NCI-H526 (cell line): Measurements from ENCODE around the gene BPIFB4.
"Not testable (repeated sequence)": the region's sequence is repeated elsewhere in the genome, so short reads cannot be mapped to it uniquely, and the experiment has no call there.

Source experiments
- DNase-seq, 2 experiments: peaks; one replicate each; lab custom pipeline; 2025; lab: John Stamatoyannopoulos, UW

Gene BPIFB4

DNA sequence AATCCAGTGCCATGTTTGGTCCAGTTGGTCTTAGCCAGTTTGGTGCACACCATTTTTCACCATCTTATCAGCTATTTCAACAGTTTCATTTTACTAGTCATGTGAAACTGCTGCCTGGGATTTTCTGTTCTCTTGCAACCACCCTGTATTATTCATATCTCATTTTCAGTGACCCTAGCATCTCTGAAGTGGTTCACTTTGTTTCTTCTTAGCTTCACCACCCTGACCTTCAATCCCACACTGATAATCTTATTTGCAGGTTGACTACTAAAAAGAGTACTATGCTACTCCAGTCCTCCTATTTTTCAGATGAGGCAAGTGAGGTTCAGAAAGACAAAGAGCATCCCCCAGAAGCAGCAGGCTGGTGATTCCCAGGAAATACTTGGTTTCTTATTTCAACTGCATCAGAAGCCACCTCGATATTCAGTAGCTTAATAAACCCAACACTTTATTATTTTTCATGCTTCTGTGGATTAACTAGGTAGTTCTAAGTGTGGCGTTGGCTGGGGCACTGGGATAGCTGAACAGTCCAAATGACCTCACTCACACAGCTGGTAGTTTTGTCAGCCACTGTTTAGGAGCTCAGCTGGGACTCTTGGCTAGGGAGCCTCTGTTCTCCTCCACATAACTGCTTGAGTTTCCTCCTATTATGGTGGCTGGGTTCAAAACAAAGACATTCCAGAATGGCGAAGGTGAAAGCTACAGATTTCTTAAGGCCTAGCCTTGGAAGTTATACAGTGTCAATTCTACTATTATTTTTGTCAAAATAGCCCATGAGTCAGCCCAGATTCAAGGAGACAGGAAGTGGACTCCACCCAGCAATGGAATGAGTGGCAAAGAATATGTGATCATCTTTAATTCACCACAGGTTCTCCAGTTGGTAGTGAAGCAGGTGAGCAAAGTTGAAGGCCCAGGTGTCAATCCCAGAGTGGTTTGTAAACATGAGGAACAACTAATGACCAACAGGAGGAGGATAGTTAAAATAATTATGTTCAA is 40.6 kb downstream of the BPIFB4 start:
- DNase-seq = no peak

DNA sequence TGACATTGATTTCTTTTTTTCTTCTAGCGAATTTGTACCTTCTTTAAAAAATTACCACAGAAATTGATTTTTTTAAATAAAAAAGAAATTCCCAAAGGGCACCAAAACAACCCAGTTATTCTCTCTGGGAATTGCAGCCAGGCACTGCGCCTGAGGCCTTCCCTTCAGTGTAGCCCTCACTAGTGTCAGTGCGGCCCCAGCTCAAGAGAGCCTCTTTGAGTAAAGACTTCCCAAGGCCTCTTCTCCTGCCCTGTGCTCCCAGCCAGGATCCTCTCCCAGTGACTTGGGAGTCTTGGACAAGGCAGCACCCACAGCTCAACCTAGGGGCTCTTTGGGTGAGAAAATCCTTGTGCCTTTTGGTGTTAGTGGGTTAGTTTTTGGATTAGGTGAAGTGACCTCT is 41.5 kb downstream of the BPIFB4 start:
- no peak for DNase-seq

DNA sequence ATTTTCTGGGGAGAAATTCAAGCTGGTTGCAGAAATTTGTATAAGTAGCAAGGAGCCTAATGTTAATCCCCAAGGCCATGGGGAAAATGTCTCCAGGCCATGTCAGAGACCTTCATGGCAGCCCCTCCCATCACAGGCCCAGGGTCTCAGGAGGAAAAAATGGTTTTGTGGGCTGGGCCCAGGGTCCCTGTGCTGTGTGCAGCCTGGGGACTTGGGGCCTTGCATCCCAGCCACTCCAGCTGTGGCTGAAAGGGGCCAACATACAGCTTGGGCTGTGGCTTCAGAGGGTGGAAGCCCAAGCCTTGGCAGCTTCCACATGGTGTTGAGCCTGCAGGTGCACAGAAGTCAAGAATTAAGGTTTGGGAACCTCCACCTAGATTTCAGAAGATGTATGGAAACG is 42.9 kb downstream of the BPIFB4 start:
- DNase-seq = not testable (repeated sequence)

DNA sequence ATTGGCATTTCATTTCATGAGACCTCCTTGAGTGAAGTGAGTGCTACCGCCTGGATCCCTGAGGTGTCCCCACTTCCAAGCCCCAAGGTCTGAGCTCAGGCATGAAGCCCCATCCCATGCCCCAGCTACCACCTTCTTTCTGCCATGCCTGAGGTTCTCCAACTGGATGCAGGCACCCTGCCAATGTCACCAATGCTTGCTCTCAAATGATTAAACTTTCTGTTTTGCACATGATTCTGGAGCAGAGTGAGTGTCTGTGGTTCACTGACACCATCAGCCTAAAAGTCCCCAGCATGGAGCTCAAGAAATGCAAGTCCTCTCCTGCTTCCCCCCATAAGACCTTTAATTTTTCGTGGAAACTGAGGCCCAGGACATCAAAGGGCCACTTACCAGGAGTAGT is 44.8 kb downstream of the BPIFB4 start:
- no peak for DNase-seq

DNA sequence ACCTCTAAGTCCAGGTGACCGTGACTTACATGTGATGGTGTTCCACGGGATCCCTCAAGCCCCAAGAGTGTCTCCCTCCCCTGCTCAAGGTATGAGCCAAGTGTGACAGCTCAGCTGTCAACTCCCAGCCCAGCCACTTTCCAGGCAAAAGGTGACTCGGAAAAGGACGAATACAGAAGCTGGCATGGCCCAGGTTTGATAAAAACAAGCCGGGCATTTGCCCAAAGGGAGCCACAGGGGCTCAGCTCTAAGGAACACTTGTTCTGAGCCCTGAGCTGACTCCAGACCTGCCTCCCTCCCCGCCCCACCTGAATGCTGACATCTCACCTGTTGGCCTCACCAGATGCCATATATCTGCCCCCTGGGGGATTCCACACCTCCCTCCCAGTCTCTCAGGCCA is 45.6 kb downstream of the BPIFB4 start:
- no peak for DNase-seq

DNA sequence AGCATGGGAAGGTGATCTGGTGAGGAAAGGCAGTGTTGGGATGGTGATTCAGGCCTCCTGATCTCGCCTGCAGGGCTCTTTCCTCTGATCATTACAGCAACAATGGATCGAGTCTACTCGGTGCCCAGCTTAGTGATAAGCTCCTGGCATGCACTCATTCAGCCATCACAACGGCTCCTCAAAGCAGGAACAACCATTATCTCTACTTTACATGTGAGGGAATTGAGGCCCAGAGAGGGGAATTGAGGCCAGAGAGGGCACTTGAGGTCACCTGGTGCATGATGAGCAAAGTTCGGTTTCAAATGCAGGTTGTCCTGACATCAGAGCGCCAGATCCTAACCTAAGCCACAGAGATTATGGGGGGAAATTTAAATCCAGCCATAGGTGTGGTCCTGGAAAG is 46.5 kb downstream of the BPIFB4 start:
- no peak for DNase-seq

DNA sequence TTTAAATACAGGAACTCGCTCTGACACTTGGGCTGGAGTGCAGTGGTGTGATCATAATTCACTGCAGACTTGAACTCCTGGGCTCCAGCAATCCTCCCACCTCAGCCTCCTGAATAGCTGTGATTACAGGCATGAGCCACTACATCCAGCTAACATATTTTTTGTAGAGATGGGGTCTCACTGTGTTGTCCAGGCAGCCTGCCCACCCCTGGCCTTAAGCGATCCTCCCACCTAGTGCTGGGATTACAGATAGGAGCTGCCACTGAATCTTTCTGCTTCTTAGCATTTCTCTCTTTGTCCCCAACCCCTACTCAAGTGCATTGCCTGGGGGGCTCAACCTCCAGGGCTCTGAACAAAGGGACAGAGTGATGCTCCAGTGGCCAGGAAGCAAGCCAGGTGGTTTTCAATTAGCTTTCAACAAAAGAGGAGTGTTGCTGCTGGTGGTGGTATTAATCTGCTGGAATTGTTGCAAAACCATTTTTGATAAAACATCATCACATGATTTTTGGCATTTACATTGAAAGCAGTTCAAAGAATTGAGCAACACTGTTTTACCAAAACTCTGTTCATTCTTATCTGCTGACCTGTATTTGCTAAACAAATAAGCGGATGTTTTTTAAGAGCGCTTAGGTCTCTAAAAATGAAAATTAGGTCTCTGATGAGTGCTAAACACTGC is 48.1 kb downstream of the BPIFB4 start:
- DNase-seq = peak; percentile 43 to 50

DNA sequence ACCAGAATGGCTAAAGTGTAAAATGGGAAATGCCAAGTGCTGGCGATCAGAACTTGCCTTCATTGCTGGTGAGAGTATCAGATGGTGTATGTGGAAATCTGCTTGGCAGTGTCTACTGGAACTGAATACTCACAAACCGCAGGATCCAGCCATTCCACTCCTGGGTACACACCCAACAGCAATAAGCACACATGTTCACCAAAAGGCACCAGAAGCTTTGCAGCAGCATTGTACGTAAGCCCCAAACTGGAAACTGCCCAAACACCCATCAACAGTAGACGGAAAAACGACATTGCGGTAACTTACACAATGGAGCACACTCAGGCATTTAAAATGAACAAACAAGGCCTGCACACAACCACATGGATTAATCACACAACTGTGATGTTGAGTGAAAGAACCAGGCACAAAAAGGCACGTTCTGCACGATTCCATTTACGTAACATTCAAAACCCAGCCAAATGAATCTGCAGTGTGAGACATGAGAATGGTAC is 51.2 kb downstream of the BPIFB4 start:
- DNase-seq = no peak

DNA sequence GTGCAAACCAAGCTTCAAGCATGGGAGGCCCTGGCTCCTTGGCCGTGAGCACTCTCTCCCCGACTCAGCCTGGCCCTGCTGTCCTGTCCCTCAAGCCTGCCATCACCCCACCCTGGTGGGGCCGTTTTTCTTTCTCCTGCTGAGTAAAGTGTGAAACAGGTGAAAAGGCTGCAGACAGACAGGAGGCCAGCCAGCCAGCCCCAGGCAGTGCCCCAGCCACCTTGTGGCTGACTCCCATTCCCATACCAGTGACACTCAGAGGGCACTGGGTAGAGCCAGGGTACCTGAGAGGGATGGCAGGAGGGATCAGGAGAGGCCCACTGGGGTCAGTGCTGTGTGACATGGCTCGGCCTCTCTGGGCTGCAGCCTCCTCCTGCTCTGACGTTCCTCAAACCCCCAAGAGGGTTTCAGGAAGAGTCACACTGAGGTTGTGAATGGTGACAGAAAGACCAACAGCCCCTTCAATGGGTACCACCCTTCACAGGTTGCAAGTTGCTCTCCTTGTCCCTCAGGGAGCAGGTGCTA is 52.6 kb downstream of the BPIFB4 start:
- no peak for DNase-seq

DNA sequence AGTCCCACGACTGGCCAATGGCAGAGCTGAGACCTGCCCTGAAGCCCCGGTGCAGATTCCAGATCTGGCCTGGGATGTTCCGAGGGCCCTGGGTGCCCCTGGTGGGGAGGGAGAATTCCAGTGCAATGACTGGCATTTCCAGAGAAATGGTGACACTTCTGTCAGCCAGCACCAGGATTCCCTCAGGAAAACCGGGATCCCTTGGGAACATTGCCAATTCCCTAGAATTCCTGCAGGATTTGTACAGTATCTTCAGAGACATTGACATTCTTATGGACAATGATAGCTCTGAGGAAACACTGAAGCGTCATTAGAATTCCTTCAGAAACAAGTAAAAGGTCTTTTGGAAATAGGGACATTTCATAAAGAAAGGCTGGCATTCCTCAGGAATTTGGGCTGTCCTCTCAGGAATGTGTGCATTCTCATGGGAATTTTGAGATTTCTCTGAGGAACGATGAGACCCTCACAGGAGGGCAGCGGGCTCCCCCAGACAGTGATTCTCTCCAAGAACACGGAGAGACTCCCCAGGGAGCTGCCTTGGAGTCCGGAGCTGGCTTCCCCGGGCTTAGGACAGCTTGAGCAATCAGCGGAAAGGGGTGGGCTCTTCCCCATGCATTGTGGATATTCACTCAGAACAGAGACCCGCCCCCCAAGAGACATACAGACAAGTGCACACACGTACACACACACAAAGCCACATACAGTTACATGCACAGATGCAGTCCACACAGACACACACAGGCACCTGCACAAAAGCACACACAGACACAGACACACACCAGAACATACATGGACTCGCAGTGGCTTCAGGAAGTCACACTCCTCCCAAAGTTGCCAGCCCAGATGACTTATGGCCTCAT is 53.3 kb downstream of the BPIFB4 start:
- DNase-seq = no peak

DNA sequence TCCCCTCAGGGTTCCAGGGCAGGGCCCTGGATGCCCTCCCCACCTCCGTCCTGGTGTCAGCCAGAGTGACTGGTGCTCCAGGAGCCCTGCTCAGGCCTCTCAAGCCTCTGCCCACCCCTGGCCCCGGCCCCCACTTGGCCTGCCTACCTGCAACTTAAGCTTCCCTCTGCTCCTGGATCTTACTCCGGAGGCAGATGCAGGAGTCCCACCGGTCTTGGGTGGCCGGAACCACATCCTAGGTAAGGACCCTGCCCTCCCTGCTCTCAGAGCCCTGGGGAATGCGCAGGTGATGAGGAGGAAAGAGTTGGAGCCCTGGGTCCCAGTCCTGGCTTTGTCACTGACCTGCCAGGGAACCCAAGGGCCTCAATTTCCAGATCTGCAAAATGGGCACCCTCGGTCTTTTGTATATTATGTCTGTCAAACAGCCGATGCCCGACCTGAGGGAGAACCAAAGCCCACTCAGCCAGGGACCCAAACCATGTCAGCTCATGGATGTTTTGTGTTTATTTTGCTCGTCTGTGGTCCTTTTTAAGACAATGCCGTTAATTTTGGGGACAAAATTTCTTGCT is 54.0 kb downstream of the BPIFB4 start:
- no peak for DNase-seq

DNA sequence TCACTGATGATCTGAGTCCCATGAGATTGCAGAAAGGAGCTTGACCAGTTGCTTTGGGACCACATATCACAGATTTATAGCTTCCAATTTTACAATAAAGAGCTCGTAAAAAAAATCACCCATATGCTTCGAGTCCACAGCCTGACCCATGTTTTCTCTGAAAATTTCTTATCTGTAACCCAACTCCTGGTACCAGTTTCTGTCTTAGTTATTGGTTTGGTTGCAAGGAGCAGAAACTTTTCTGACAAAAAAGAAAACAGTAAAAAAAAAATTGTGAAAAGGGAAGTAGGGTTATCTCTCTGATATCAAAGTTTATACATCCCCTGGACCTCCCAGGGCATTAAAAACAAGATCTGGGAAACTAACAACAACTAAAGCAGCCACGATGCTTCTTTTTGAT is 57.8 kb downstream of the BPIFB4 start:
- no peak for DNase-seq

DNA sequence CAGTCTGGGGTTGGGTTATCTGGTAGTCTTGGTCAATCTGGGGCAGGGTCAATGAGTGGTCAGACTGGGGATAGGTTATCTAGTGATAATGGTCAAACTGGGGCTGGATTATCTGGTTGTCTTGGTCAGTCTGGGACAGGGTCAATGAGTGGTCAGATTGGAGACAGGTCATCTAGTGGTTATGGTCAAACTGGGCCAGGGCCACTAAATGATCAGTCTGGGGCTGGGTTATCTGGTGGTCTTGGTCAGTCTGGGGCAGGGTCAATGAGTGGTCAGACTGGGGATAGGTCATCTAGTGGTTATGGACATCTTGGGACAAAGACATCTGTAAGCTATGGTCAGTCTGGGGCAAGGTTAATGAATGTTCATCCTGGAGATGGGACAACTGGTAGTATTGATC is 60.0 kb downstream of the BPIFB4 start:
- no peak for DNase-seq

DNA sequence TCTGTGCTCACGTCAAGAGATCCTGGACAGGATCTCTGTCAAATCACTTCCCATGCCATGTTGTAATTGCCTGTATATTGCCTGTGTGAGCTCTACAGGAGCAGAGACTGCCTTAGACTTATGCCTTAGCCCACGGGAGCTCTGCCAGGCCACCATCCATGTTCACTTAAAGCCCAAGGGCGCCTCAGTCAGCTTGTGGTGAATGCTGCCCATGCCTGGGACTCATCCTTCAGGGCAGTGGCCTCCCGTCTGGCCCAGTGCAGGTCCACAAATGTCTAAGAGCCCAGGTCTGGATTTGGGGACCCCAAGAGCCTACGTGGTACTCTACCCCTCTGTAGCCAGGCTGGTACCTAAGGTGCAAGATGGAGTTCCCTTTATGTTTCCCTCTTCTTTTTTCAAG is 66.1 kb downstream of the BPIFB4 start:
- no peak for DNase-seq

DNA sequence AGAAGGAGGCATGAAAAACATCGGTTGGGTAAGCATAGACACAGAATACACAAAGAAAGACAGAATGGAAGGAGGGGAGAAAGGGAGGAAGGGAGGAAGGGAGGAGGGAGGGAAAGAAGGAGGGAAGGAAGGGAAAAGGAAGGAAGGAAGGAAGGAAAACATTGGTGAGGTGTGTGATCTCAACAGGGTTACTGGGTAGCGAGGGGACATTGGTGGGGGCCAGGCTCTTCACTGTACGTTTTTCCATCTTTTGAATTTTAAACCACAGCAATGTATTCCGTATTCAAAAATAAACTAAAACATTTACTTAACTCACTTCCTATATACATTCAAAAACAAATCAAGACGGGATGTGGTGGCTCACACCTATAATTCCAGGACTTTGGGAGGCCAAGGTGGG is 67.9 kb downstream of the BPIFB4 start:
- no peak for DNase-seq

DNA sequence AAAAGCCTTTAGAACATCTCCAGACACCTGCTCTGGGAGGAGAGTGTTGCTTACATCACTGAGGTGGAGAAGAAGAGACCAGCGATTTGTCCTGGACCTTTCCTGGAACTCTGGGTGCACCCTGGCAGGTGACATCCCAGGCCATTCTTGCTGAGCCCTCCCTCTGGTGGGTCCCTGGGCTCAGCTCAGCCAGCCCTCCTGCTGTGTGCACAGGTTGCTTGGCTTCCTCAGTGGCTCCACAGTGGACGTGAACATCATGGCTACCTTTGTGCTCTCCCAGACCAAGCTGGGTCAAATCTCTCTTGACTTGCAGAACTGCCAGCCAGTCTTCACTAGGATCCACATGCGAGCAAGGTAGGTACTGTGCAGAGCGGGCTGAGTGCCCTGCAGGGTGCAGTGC is 68.6 kb downstream of the BPIFB4 start:
- no peak for DNase-seq

DNA sequence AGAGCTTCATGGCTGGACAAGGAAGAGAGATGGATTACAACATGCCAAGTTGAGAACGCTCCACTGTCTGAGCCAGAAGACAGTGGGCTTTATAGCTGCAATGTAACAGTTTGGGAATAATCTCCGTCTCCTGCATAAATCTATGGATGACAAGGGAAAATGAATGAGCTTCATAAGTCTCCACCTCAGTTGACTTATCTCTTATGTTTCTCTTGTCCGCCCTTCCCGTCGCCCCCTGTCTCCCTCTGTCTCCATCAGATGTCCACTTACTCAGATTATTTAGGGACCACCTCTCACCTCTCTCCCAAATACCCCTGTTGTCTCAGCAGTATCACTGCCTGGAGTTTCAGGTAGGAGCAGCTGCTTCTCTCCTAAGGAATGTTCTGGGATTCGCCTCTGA is 74.8 kb downstream of the BPIFB4 start:
- DNase-seq = no peak

DNA sequence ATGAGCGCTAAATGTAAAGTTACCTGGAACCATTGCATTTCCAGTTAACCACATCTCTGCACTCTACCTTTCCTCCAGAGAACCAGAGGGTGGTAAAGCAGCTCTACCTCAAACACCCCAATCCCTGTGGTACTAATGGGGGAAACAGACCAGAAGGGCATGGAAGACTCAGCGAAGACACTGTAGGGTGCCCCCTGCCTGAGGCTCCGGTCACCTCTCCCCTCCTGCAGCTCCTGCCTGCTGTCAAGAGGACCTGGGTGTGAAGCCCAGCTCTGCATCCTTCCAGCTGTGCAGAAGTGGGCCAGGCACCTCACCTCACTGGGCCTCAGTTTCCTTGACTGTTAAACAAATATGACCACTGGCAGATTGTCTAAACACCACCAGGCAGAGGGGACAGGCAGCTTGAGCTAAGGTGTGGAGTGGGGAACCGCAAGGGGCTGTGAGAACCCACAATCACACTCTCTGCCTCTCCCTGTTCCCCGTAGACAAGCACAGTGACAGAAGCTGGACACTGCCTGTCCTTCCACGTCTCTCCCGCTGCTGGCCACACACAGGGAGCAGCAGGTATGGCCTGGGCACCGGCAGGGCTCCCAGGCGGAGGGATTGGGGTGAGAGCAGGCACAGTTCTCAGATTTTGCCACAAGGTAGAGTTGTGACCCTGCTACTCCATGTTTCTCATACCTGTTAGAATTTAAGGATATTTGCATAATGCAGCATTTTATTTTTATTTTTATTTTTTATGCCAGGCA is 79.4 kb downstream of the BPIFB4 start:
- DNase-seq = no peak

DNA sequence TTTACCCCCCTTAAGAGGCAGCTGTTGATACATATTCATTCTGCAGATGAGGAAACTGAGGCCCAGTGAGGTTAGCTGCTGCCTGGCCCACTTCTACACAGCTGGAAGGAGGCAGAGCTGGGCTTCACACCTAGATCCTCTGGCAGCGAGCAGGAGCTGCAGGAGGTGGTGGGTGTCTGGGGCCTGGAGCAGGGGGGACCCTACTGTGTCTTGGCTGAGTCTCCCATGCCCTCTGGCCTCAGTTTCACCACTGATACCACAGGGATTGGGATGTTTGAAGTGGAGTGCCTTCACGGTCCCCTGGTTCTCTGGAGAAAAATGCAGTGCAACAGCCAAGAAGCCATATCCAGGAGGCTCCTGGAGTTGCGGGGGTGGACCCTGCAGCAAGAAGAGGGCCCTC is 80.3 kb downstream of the BPIFB4 start:
- DNase-seq = no peak

DNA sequence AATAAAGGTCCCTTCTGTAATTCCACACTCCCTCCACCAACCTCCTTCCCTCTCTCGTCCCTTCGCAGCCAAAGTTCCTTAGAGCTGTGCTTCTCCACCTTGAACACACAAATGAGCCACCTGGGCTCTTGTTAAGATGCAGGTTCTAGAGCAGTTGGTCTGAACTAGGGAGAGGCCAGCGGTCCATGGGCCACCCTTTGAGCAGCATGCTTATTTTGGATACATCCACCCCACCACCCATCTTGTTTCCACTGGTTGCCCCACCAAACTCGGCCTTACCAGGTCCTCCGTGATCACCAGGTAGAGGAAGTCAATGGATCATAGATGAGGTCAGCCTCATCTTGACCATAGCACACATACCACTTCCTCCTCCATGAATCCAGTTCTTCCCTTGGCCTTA is 81.2 kb downstream of the BPIFB4 start:
- no peak for DNase-seq
